GM12878 (cell line): Measurements from ENCODE around the gene NRSN2. TPM values are rescaled to one million over a fixed set of nuclear protein-coding genes. Genes with fewer than 3 reads are reported as not detected.

ENCODE experiments used
- CUX1 ChIP-seq: IDR thresholded peaks from 2 replicates; pipeline ENCODE4 v1.6.1; 2012; ENCODE audit warnings: improper control_type of control experiment, low read depth, low read length; ENCODE audit not compliant: insufficient replicate concordance
- NBN ChIP-seq: fragments of 450-650 bp; IDR thresholded peaks from 2 replicates; pipeline ENCODE4 v1.6.1; 2016
- PML ChIP-seq: IDR thresholded peaks from 2 replicates; pipeline ENCODE4 v1.6.1; 2012; ENCODE audit warnings: low read length, inconsistent platforms
- POLR2A ChIP-seq: IDR thresholded peaks from 2 replicates; pipeline ENCODE4 v1.6.1; 2011; ENCODE audit warnings: low read depth, mild to moderate bottlenecking, low read length
- RFX5 ChIP-seq: IDR thresholded peaks from 2 replicates; pipeline ENCODE4 v1.6.1; 2011; ENCODE audit warnings: low read depth, low read length, improper control_type of control experiment
- SIN3A ChIP-seq: IDR thresholded peaks from 2 replicates; pipeline ENCODE4 v1.6.1; 2012; ENCODE audit warnings: low read depth, low read length, improper control_type of control experiment
- TCF7 ChIP-seq: IDR thresholded peaks from 2 replicates; pipeline ENCODE4 v1.6.1; 2014; ENCODE audit warnings: antibody characterized with exemption, borderline replicate concordance
- polyA plus RNA-seq, 11 experiments: library from polyadenylated mRNA; depleted of rRNA in 4 of 11; unstranded in 6 of 11; stranded (reverse) in 5 of 11; fragments of >200 nt; fragmentation: Nextera tagmentation in 4 of 11; fragmentation: Illumina TruSeq in 1 of 11; extraction: Ambion mirVana in 4 of 11; extraction: Trizol in 1 of 11; gene quantifications; 1 replicate in 1 of 11; 2 replicates in 10 of 11; pipeline versions ENCODE4 v1.2.1 to v1.2.3, GENCODE V29; 2011 to 2016; ENCODE audit warnings: inconsistent platforms in 2 of 11, missing spikeins in 2 of 11, low read depth in 1 of 11
- total RNA-seq, 4 experiments: library from RNA; depleted of rRNA in 3 of 4; stranded (reverse); fragments of >200 nt in 3 of 4; fragmentation: Illumina TruSeq in 1 of 4; extraction: Trizol in 1 of 4; gene quantifications; 2 replicates each; pipeline versions ENCODE4 v1.2.1 to v1.2.3, GENCODE V29; 2013 to 2021

The NRSN2 gene
- total and polyA plus RNA-seq, 10 of the 15 experiments (the other 5 are each of a cell fraction or from before 2014, with no cell fraction given) = 6.2 to 32.4 (median 13.0) TPM

GRCh38 chr20:380763-381580 lies 34.1 kb downstream of the NRSN2 start (continued):
- TF ChIP-seq CUX1 (no peak), SIN3A (peak; percentile 56; the same call in 1 of the 2 replicates), RFX5 (no peak), TCF7 (no peak), POLR2A (peak; percentile 86), NBN (no peak), PML (no peak)
